HG03354 (cell line): Measurements from ENCODE around the gene CACNA1B.
"Not testable (repeated sequence)": the region's sequence is repeated elsewhere in the genome, so short reads cannot be mapped to it uniquely, and the experiment has no call there.

Source experiments
- ATAC-seq: cut with Tn5 transposase; IDR thresholded peaks from one replicate; pipeline ENCODE4 v1.9.1; 2021; ENCODE audit warnings: mild to moderate bottlenecking; ENCODE audit not compliant: unreplicated experiment, poor library complexity, severe bottlenecking

The CACNA1B gene

GRCh38 chr9:138077898-138078540 is 200.4 kb downstream of the CACNA1B start:
- ATAC-seq = no peak

- ATAC-seq = no peak
These were observed 201.3 kb downstream of the CACNA1B start for GRCh38 chr9:138078846-138079245.

GRCh38 chr9:138080979-138081378 is 203.4 kb downstream of the CACNA1B start:
- no peak for ATAC-seq

GRCh38 chr9:138082918-138083636 is 205.5 kb downstream of the CACNA1B start:
- ATAC-seq = no peak

GRCh38 chr9:138083873-138084272 is 206.3 kb downstream of the CACNA1B start:
- no peak for ATAC-seq

GRCh38 chr9:138085568-138085967 is 208.0 kb downstream of the CACNA1B start:
- no peak for ATAC-seq

- ATAC-seq = not testable (repeated sequence)
These were observed 214.5 kb downstream of the CACNA1B start for GRCh38 chr9:138092057-138092456.

GRCh38 chr9:138094028-138094427 is 216.4 kb downstream of the CACNA1B start:
- ATAC-seq = no peak

- no peak for ATAC-seq
These were observed 218.4 kb downstream of the CACNA1B start for GRCh38 chr9:138095813-138096518.

- no peak for ATAC-seq
These were observed 218.9 kb downstream of the CACNA1B start for GRCh38 chr9:138096519-138096845.

GRCh38 chr9:138097501-138097991 is 220.0 kb downstream of the CACNA1B start:
- no peak for ATAC-seq

GRCh38 chr9:138098116-138098907 is 220.7 kb downstream of the CACNA1B start:
- ATAC-seq = no peak

GRCh38 chr9:138098908-138099791 is 221.6 kb downstream of the CACNA1B start:
- ATAC-seq = no peak

- no peak for ATAC-seq
These were observed 222.4 kb downstream of the CACNA1B start for GRCh38 chr9:138099803-138100598.

- no peak for ATAC-seq
These were observed 223.2 kb downstream of the CACNA1B start for GRCh38 chr9:138100711-138101350.

- ATAC-seq = no peak
These were observed 224.1 kb downstream of the CACNA1B start for GRCh38 chr9:138101444-138102234.
